ENCODE measurements around the gene GARIN5A.
"Not testable (repeated sequence)": the region's sequence is repeated elsewhere in the genome, so short reads cannot be mapped to it uniquely, and the experiment has no call there.

Gene GARIN5A

DNA sequence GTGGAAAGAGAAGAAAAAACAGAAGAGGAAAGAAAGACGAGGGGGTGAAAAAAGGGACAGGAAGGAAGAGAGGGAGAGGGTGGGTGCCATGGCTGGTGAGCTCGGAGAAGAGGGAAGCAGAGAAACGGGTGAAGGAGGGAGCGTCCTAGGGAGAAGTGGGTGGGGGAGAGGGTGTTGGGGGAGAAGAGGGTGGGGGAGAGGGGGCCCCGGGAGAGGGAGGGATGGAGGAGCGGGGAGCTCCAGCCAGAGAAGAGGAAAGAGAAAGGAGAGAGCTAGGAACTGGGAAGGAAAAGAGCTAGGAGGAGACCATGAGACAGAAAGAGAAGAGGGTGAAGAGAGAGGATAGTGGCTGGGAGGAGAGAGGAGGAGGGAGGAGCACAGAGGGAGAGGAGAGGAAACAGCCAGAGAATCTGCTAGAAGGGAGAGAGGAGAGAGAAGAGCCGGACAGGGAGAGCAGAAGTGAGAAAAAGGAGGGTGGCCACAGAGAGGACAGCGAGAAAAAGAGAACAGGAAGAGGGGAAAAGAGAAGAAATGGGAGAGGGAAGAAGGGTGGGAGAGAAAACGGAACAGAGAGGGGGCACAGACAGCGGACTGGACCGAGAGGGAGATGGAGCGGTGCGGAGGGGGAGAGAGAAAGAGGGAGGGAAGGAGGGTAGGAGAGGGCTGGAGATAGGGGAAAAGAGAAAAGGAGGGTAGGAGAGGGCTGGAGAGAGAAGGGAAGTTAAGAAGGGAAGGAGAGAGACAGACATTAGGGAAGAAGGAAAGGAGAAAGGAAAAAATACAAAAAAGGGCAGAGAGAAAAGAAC, 11.9 kb upstream of the GARIN5A start:
- no peak for DNase-seq (ENCODE audit: low spot score)

DNA sequence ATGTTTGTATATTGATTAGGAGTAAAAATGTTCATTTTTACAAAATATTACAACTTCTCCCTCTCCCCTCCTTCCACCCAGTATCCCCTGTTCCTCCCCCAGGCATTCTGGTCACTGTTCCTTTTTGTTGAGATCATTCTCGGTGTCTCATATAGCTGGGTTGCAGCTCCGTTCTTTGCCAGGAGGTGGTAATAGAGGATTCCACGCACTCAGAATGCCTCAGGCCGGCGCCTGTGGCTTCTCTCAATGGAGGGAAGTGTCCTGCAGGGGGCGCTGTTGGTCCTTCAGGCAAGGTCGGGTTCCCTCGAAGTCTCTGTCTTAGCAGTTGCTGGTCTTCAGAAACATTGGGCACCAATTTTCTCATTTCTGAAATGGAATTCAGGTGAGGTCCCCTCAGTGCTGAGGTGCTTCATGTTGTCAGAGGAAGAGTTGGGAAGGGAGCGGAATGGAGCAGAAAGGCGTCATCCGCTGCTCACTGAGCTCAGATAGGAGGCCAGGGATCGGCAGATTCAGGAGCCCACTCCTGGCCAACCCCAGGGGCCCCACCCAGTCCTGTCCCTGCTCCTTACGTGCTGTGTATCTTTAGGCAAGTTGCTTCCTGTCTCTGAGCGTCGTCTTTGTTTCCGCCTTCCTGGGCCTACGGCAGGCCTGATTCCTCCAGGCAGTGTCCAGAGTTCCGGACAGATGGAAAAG, 10.3 kb upstream of the GARIN5A start:
- DNase-seq (ENCODE audit: low spot score): no peak

DNA sequence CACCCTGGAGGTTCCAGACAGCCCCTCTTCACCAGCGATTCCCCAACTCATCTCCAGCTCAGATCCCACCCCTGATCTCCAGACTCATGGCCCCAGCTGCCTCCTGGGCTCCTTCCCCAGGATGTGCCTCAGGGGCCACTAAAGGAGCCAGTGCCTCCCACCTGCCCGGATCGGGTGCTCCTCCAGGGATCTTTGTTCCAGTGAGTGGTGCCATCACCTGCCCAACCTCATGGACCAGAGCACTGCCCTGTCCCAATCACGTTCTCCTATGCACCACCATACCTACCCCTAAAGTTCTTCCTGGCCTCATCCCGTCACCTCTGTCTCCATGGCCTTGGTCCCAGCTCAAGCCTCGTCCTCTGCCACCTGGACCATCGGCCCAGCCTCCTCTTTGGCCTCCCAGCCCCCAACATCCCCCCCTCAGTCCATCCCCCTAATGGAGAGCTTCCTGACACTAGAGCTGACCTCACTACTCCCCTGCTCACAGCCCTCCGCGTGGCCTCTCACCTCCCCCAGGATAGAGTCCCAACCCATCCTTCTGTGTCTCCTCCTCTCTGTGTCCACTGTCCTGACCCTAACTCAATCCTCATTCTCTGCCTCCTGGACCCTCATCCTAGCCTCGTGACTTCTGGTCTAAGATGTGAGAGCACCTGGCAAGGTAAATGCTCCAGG, 8.8 kb upstream of the GARIN5A start:
- no peak for DNase-seq (ENCODE audit: low spot score)

DNA sequence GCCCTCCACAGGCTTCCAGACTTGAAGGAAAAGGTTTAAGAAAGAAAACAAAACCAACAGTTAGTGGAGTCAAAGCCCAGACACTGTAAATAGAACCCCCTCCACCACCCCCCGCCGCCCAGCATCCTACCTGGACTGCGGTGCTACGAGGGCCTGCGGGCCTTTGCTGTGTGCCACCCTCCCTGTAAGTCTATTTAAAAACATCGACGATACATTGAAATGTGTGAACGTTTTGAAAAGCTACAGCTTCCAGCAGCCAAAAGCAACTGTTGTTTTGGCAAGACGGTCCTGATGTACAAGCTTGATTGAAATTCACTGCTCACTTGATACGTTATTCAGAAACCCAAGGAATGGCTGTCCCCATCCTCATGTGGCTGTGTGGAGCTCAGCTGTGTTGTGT, 6.3 kb upstream of the GARIN5A start:
- no peak for DNase-seq (ENCODE audit: low spot score)

DNA sequence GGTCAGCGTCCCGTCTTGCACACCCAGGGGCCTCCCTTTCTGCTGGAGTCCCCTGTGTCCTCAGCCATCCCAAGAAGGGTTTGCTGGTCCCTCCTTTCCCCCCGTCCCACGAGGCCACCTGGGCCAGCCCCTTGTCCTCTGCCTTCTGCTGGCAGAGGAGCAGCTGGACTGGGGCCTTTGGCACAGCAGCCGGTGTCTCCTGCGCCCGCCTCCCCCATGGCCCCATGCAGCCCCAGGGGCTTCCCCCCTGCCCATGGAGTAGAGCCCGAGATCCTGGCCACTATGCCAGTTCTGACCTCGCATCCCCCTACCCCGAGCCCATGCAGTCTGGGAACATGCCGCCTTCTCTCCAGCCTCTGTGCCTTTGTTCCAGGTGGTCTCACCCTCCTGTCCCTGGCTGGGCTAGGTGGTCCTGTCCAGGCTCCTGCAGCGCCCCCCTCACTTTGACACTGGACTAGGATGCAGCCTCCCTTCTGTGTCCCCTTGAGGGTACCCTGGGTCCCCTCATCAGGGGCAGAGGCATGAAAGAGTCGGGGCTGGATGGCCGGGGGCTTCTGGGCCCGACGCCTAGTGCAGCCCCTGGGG, 5.7 kb upstream of the GARIN5A start:
- no peak for DNase-seq (ENCODE audit: low spot score)

DNA sequence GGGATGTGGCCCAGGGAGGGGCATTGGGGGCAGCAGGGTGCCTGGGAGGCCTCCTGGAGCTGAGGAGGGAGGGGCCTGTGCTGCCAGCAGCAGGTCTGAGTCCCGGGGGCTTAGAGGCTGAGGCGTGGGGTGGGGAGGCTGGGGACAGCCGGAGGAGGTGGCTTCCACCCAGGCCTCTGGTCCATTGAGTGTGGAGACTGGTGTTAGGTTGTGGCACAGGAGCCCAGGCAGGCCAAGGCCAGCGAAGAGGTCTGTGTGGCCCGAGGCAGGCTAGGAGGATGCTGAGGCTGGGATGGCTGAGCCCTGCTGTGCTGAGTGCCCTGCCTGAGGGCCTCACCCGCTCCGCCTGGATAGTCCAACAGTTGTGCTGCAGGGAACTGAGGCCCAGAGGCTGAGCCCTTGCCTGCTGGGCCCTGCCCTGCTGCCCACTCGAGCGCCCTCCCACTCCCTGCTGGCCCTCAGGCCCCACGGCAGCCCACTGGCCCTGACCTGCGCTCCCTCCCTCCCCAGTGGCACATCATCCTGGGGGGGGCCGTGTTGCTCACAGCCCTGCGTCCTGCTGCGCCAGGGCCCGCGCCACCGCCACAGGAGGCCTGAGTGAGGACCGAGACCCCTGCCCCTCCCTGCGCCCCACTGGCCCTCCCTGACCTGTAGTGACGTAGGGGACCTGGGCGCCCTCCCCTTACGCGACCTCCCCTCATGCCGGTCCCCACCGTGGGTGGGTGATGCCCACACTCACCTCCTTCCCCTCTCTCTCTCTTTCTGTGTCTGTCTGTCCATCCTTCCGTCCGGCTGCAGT, 4.9 kb upstream of the GARIN5A start:
- no peak for DNase-seq (ENCODE audit: low spot score)

DNA sequence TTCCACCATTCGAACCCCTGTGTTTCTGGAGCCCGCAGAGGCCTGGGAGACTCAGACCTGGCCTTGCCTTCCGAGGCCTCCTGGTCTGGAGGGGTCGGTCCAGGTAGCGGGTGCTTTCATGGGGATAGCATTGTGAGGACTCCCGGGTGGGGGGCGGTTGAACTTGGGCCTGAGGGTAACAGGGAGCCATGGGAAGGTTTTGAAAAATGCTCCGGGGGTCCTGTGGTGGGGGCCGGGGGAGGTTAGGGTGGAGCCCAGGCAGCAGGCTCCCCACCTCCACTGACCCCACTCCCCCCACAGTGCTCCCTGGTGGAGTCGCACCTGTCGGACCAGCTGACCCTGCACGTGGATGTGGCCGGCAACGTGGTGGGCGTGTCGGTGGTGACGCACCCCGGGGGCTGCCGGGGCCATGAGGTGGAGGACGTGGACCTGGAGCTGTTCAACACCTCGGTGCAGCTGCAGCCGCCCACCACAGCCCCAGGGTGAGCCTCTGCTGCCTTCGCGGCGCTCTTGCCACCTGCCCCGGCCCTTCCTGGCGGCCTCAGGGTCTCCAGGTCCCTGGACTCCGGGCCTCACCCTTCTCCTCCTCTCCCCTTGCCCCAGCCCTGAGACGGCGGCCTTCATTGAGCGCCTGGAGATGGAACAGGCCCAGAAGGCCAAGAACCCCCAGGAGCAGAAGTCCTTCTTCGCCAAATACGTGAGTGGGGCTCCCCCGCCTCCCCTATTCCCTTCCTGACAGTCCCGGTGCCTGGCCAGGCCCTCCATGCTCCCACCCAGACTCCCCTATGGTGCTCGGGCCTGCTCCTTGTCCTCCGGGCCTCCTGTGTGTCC, 3.8 kb upstream of the GARIN5A start:
- DNase-seq (ENCODE audit: low spot score): no peak

DNA sequence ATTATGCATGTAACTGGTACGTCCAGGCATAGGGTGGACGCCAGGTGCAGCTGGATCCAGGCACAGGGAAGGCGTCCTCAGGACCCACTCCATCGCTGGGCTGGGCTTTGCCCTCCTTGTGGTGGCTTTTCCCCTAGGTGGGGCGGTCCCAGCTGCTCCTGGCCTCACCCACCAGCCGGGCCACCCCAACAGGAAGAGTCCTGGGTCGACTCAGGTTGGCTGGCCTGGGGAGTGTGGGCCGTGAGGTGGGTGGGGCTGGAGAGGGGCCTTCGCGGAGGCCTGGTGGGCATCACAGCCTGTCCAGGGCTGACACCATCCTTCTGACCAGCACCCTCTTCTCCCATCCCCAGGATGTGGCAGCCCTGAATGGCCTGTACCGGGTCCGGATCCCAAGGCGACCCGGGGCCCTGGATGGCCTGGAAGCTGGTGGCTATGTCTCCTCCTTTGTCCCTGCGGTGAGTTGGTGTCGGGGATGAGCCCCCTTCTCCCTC, 3.2 kb upstream of the GARIN5A start:
- no peak for DNase-seq (ENCODE audit: low spot score)

DNA sequence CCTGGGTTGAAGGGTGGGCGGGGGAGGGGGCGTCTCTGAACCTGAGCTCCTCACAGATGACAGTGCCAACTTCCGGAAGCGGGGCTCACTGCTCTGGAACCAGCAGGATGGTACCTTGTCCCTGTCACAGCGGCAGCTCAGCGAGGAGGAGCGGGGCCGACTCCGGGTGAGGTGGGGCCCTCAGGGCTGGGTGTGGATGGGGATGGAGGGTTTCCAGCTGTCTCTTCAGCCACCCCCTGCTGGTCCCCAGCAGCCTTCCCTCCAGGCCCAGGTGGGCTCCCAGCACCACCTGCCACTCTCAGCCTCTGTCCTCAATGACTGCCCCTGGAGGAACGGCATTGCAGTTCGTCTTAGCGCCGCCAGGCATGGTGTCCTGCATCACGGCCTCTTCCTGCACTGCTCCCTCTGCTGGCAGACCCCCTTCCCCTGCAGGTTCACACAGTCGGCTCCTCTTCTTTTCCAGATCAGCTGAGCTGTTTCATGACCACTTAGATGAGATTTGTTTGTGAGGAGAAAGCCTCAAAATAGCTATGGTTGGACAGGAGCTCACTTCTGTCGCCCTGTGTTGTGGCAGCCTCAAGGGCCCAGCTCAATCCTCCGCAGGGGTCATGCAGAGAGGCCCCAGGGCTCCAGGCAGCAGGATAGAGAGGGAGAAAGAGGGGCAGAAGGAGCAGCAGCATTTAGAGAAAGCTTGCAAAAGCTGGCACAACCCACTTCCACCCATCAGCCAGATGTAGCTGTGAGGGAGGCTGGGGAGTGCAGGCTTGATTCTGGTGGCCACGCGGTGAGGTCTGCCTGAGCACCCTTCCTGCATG, 2.5 kb upstream of the GARIN5A start:
- DNase-seq (ENCODE audit: low spot score): no peak

DNA sequence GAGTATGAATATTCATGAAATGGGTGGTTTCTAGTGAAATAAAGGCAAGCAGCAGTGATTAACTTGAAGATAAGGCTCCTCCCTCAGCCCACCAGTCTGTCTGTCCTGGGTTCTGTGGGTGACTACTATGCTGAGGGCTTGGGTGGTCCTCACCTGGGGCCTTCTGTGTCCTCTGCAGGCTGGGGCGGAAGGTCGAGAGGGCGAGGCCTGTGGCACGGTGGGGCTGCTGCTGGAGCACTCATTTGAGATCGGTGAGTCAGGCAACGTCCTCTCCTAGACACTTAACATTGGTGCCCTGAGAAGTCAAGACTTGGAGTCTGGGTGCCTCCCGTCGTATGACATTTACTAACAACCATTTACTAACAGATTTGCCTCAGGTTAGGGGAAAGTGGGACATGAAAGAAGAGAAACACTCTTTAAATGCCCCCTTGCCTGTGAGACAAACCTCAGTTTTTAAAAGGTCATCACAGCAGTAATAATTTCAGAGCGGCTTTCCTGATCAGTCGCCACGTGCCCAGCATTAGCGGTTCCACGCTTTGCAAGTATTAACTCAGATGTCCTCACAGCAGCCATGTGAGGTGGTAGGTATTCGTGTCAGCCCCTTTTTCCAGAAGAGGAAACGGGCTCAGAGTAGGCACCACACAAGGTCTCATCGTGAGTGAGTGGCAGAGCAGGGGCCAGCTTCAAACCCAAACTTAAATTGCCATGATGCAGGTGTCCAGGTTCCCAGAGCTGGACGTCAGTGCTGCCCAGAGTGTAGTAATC, 1.3 kb upstream of the GARIN5A start:
- no peak for DNase-seq (ENCODE audit: low spot score)

DNA sequence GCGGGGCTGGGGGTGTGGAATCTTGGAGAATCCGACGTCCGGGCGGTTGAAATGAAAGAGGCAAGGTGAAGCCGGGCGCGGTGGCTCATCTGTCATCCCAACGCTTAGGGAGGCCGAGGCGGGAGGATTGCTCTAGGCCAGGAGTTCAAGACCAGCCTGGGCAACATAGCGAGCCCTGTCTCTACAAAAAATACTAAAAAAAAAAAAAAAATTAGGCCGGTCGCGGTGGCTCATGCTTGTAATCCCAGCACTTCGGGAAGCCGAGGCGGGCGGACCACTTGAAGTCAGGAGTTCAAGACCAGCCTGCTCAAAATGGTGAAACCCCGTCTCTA, 225 bp upstream of the GARIN5A start:
- no peak for DNase-seq (ENCODE audit: low spot score)

DNA sequence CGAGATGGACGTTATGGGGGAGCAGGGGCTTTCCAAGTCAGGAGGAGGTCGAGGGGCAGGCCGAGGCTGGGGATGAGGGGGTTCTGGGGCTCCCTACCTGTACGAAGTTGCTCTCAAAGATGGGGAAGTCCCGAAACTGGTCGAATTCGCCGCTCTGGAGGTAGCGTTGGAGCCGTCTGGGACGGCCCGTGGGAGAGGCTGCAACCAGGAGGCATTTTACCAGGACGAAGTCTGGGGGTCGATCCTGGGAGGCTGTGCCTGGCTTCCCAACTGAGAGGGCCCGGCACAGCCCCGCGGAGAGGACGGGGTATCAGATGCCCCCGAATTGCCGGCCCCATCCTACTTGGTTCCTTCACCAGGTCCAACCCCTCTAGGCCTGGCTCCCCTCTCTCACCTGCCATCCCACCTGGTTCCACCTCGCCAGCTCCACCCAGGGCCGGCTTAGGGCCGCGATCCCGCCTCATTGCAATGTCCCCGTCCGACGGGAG, 868 bp downstream of the GARIN5A start:
- no peak for DNase-seq (ENCODE audit: low spot score)

DNA sequence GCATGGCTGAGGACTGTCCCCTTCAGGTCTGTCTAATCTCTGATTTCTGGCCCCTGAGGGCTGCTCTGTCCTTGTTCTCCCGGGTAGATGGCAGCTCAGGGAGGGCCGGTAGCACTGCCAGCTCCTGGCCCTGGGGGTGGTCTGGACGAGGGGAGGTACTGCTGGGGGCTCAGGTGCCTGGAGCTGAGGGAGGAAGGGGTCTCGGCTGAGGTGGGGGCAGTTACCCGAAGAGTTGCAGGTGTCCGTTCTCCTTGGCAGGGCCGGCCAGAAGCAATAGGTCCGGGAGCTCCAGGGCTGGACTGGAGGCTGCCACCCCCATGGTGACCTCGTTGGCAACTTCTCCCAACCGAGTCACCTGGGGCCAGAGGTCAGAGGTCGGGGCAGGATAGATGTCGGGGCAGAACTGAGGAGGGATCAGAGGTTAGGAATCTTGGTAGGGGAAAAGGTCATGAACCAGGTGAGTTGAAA, 1.5 kb downstream of the GARIN5A start:
- no peak for DNase-seq (ENCODE audit: low spot score)

DNA sequence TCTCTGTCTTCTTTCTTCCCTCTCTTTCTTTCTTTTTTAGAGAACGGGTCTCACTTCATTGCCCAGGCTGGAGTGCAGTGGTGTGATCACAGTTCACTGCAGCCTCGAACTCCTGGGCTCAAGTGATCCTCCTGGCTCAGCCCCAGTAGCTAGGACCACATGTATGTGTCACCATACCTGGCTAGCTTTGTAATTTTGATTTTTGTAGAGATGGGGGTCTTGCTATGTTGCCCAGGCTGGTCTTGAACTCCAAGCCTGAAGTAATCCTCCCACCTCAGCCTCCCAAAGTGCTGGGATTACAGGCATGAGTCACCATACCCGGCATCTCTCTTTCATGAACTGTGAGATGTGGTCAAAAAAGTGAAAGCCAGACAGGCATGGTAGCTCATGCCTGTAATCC, 3.3 kb downstream of the GARIN5A start:
- DNase-seq (ENCODE audit: low spot score): not testable (repeated sequence)

DNA sequence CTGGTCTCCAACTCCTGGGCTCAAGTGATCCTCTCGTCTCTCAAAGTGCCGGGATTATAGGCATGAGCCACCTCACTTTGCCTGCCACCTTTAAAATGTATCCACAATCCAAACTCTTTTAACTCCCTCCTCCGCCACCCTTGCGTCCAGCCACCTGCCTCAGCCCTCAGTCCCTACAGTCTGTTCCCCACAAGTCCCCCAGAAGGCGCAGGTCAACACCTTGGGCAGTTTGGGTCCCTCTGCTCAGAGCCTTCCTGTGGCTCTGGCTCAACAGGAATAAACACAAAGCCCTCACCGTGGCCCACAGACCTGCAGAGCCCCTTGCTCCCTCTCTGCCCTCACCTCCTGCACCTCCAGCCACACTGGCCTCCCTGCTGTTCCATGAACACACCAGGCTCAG, 7.8 kb downstream of the GARIN5A start:
- no peak for DNase-seq (ENCODE audit: low spot score)

DNA sequence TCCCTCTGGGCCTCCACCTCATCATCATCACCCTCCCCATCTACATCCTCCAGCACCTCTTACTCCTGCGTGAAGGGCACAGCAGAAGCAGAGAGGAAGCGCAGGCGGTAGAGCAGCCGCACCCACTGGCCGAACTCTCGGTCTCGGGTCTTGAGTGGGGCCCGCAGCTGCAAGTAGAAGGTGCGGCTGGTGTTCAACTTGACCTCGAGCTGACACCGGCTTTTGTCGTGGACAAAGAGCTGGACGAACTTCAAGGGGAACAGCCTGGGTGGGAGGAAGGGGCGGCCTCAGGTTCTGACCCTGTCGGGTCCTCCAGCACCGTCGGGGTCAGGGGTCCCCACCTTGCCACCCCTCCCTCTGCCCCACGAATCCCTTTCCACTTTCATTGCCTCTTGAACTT, 9.1 kb downstream of the GARIN5A start:
- no peak for DNase-seq (ENCODE audit: low spot score)

DNA sequence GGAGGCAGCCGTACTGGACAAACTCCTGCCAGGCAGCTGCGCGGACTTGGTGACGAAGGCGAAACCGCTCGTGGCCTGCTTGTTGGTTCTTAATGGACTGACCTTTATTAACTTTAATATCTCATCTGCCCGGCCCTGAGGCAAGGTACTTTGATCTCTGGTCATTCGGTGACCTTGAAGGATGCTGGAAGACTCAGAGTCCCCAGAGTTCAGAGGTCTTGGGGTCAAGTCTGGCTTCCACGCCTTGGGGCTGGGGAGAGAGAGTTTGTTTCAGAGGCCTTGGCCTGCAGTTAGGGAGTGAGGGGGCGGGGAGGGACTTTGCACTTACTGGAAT, 10.0 kb downstream of the GARIN5A start:
- no peak for DNase-seq (ENCODE audit: low spot score)

DNA sequence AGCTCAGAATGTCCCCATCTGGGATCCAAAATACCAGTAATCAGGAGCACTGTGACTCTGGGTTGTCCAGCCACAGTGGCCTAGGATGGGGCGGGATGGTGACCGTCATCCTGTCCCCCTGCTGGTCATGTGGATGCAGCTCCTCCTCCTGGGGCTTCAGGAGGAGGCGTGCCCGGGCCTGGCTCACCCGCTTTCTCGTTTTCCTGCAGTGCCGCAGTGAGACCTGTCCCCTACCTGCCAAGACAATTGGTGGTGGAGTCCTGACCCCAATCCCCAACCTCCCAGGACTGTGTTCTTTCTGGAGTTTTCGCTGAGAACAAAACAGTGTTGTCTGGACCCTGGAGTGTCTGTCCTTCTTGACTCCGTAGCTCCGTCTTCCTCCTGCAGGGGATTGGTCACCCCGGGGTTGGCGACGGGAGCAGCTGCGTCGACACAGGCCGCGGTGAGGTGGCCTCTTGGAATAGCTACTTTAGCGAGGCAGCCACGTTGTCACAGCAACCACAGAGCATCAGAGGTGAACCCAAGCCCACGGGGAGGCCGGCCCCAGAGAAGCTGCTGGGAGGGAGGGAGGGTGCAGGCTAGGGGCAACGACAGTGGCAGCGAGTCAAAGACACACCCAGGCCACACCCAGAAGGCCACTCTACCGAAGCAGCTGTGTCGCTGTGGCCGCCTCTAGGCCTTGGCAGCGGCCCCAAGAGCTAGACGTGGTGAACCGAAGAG, 10.5 kb downstream of the GARIN5A start:
- no peak for DNase-seq (ENCODE audit: low spot score)

DNA sequence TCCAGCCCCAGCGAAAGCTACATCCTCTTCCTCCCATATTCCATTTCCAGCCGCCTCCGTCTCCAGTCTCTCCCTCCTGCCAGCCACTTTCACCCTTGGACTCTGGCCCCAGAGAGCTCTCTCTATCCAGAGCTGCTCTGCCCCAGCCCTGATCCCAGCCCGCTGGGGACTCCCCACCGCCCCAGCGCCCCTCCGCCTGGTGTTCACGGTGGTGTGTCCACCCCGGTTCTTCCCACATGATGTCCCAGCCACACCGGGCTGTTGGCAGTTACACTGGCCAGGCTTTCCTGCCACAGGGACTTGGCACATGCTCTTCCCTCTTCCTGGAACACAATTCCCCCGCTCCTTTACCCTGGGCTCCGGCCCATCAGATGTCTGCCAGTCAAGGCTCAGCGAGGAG, 11.6 kb downstream of the GARIN5A start:
- DNase-seq (ENCODE audit: low spot score): no peak
